GM15510 (cell line): ENCODE measurements around the gene SRBD1.

ENCODE experiments used
- POLR2A ChIP-seq: IDR thresholded peaks from 3 replicates; pipeline ENCODE4 v1.6.1; 2011; ENCODE audit warnings: borderline replicate concordance; ENCODE audit not compliant: insufficient read length; ENCODE audit errors: extremely low read depth

SRBD1 gene

DNA sequence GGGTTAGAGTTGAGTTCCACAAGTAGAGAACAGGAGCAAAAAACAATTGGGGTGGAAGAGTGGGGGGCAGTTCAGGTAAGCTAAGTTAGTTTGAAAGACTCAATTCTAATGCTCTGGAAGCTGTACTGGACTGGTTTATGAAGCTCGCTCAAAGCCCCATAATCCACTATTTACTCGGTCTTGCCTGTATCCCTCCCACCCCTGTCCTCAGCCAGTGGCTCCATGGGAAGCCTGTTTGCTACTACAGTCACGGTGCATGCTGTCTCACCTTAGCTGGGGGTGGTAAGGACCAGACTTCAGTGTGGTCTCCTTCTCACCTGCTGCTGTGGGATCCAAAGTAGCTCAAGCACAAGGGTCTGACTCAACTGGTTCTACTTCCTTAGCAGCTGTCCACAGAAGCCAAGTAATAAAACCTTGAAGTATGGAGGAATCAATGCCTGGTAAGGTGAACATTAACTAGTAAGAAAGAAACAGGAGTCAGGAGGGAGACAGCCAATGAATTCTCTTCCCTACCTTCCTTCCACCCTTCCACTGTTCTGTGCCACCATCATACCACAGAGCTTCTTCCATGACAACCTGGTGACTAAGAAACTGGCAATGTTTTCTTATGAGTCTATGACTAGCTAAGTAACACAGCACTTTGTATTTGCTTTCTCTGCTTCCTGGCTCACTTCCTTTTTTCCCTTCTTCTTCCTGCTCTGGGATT, 230.8 kb downstream of the SRBD1 start:
- TF ChIP-seq POLR2A = no peak

DNA sequence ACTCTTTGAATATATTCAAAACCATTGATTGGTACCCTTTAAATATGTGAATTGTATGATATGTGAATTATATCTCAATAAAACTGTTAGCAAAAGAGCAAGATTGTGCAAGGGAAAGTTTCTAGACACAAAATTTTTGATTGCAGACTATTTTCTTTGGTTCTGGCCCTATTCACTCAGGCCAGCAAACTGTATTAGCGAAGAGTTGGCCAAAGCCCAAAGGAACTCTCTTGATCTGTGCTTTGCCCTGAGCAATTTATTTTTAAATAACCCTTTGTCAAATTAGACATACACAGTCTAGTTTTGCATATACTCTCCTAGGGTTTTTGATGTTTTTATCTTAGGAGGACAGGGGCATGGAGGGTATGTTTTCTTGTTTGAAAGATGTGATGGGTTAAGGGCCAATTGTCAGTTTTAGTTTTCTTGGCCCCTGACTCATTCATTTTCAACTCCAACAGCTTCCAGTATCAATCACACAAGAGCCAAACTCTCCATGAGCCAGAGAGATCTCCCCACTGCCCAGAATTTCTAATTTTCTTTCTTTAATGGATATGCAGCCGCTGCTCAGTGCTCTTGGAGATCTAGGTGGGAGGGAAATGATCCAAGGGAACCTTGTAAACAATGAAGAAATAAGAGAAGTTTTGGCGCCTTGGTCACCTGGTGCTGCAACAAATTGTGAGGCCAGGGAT, 231.5 kb downstream of the SRBD1 start:
- no peak for TF ChIP-seq POLR2A

DNA sequence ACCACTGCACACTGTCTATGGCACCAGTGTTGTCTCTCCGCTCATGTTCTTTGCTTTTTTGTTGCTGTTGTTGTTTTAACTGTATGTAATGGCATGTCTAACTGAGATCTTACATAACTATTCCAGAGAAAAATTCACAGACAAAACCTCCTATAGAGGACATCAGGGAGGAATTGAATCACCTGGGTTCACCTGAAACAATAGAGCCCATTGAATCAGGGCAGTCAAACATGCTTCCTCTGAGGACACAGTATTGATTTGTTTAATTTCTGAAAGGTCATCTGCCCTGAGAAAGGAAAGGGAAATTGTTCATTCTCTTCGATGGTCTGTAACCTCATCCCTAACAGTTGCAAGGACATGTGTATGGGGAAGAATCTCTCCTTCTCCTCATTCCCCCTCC, 237.5 kb downstream of the SRBD1 start:
- TF ChIP-seq POLR2A = no peak

DNA sequence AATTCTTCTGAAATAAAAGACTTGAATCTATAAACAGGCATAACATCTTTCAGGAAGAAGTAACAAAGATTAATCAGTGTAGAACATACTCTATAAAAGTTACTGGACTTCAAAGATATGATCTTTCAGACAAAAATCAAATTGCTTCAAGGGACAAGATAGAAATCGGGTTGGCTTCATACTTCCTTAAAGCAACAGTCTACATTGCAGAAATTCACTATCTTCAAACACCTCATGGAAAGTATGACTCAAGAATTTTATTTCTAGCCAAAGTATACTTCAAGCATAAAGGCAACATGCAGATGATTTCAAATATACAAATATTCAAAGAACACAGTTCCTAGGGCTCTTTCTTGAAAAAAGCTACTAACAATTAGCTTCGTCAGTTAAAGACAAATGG, 240.7 kb downstream of the SRBD1 start:
- TF ChIP-seq POLR2A = no peak

DNA sequence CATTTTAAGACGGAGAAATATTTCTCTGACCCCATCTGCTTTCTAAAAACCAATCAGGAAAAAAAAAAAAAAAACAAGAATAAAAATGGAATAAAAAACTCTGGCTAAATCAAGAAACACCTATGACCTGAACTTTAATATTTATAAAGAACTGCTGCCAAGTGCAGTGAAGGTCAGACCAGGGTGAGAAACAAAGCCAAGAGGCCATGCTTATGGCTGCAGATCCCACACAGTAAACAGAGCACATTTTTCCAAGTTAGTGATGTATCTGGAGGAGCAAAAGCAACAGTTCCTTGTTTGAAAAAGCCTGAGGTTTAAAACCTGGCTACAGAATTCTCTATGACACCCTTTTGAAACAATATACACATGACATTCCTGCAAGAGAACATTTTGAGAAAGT, 242.3 kb downstream of the SRBD1 start:
- TF ChIP-seq POLR2A = no peak

DNA sequence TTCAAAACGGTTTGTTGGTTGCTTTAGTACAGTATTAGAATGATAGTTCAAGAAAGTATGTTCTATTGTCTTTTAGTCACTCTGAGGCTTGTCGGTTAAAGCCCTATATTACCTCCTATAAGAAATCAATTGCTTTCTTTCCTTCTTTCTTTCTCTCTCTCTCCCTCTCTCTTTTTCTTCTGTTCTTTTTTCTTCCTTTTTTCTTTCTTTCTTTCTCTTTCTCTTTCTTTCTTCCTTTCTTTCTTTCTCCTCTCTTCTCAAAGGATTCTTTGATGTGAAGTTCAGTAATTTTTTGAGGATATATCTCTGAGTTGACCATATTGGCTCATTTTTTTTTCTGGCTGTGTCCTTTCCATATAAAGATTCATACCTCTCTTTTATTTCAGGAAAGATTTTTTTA, 249.4 kb downstream of the SRBD1 start:
- no peak for TF ChIP-seq POLR2A

DNA sequence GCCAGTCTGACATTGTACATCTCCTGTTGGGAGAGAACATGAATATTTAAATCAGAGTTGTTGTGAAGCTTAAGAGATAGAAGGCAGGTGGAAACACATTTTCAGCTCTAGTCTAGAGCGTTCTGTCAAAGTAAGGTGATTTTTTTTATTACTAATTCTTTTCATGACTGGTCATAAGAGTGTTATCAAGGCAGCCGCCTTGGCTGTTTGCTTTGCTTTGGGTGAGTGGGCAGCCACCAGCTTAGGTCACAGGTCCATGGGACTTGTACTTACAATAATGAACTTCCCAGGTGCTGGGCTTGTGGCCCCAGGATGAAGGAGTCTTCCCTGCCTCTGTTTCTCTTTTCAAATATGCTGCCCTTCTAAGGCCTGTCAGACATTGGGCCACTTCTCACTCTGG, 256.3 kb downstream of the SRBD1 start:
- no peak for TF ChIP-seq POLR2A

DNA sequence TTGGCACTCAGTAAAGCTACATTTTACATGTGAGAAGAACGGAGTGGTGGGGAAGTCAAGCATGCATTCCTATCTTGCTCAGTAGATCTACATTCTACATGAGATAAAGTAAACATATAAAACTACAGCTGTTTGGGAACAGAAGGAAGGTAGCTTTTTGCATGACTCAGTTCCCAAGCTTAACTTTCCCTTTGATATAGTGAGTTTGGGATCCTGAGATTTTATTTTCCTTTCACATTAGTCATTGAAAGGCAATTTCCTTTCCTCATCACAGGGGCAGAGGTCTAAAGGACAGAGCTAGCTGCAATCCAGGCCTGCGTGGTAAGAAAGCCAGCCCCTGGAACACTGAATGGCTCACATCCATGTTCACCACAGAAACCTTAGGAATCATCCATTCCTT, 257.2 kb downstream of the SRBD1 start:
- TF ChIP-seq POLR2A = no peak

DNA sequence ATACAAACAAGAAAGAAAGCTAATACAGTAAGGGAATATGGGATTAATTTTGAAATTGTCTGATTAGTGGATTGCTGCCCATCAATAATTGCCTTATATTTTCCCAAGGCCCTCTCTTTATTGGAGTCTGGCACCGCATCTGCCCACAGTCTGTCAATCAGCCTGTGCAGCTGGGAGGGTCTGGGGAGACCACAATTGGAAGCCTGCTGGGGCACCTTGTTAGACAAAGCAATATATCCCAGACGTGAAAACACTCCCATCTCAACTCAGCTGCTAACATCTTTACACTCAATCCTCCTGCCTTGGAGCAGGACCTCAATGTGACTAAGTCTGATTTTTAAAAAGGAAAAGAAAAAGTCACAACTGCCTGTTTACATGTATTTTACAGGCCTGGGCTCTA, 258.6 kb downstream of the SRBD1 start:
- TF ChIP-seq POLR2A = no peak

DNA sequence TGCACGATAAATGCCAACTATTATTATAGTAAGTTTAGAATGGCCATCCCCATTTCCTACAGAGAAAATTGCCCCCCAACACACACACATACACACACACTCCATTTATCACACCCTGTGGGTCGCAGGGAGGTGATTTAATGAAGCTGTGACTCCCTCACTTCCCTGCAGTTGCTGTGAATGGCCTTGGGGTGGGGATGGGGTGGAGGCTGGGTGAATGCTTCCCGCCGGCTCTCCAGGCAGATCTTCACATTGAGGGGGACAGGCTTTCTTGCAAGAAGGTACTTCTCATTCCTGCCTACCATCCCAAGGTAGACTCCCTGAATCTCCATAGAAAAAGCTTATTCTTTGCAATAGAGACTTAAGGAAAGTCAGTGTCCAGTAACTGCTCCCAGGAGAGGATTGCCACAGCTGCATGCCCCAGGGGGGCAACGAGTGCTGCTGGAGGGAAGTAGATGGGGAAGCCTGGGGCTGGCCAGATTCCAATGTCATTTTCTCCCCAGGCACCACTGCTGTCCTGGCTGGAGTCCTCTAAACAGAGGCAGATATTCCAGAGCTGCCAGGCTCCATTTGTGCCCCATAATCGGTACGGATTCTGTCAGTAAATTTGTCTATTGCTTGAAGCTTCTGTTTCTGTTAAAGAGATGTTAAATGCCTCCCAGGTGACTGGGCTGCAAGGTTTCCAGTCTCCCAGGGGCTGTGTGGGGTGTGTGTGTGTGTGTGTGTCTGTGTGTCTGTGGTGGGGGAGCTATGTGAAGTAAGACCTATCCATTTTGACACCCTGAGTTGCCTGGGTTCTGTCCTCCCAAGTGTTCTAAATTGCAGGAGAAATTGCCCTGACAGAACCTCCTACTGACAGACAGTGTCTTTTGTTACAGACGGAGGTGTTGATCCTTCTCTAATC, 265.5 kb downstream of the SRBD1 start:
- no peak for TF ChIP-seq POLR2A

DNA sequence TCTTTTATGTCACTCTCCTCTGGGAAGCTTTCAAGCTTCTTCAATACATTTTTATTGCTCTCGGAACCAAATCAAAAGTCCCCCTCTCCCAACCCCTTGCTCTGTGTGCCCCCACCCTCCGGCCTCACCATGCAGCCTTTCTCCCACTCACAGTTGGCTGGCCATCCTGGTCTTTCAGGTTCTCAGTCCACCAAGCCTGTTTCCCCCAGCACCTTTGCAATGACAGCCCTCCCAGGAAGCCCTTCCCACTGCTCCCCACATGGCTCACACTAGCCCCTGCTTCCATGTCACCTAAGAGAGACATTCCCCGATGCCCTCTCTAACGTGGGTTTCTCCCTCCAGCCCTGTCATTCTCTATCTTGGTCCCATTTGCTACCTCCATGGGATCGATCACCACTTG, 266.6 kb downstream of the SRBD1 start:
- TF ChIP-seq POLR2A = no peak

DNA sequence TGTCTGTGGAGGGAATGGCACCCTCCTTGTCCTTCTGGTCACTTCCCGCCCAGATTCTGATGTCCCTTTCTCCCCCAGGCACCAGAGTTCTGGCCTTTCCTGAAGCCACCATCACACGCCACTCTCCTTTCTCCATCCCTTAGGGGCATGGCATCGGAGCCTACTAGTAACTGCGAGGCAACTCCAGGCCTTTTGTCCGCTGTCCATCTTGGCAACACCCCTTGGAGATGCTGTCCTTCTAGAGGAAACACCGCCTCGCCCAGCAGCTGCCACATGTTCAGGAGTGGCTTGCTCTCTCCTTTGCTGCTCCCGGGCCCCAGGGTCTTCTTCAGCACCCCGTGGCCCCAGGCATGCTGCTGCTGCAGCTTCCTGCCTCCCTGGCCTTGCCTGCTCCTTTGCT, 267.0 kb downstream of the SRBD1 start:
- TF ChIP-seq POLR2A = no peak

DNA sequence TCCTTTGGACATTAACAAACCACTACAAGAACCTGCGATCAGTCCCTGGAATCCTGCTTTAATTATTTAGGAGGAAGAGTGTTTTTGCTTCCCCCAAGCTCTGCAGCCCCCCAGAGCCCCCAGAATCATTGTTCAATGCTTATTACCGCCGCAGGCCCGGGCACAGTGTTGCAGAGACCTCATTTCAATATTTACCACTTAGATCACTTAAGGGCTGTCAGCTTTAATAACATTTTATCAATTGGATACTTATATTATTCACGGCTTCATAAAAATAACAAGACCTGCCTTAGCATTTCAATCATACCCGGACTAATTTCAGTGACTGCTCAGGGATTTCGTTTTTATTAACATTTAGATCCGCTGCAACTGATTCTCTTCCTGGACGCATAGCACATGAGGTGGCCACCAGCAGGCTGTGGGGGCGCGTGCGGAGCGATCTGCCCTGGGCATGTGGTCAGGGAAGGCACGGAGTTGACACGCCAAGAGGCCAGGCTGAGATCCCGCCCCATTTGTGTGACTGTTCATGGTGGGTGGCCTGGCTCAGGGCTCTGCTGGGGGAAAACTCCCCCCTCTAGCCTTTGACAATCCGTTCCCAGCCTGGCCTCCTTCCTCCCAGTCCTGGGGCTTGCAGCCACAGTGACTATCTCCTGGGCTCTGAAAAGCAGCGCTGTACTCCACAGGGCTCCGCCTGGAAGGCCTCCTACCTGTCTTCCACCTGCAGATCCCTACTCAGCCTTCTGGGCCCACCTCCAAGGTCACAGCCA, 267.6 kb downstream of the SRBD1 start:
- TF ChIP-seq POLR2A = no peak

DNA sequence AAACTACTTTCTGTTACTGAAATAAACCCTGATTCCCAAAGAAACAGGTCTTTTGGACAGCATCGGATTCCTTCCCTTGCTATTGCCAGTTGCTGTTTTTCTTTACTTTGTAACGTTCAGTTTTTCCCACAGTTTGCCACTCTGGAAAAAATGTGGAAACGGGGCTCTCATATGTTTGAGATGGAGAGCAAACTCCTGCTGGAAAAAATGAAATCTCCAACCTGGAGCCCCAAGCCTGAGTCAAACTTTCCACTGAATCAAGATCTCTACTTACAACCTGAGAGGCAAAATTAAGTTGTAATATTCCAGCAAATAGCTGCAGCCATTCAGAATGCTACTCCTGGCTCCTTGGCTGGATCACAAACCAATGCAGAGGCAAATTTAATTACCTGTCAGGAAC, 270.7 kb downstream of the SRBD1 start:
- TF ChIP-seq POLR2A = no peak

DNA sequence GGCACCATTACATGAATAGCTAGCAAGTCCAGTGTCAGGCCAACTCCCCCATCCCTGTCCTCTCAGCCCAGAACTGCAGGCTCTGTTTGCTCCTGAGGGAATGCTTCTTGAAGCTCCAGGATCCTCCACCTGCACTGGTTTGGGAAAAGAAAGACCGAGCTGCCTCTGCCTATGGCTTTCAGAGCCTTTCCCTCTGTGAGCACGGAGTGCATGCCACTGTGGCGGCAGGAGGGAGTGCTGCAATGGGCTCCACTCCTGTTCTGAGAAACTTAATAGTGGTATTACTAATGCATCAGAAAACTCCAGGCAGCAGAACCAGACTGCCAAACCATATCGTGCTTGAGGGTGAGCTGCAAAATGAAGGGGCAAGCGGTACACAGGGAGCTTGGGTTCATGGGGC, 271.8 kb downstream of the SRBD1 start:
- no peak for TF ChIP-seq POLR2A
